Posterior cingulate gyrus (tissue), 11 donors: ENCODE measurements around the gene EPHA7.

Source experiments
- DNase-seq, 10 donors: peaks; one replicate each; pipeline versions ENCODE4 v3.0.0 to v3.0.0-alpha.2; 2020 to 2021; ENCODE audit warnings: mixed read lengths in 3 of 10
- intact Hi-C: fragments of 100-400 bp; cut with DNase I; formaldehyde crosslinking; loops from one replicate; pipeline ENCODE4 v1.15.1; 2023

Gene EPHA7

GRCh38 chr6:93394471-93394870 lies 24.9 kb downstream of the EPHA7 start:
- no peak for DNase-seq
- intact Hi-C loops: no loop called here

- no peak for DNase-seq
- intact Hi-C loops: no loop called here
Observed at GRCh38 chr6:93393554-93394074, 25.7 kb downstream of the EPHA7 start.

- intact Hi-C loops: no loop called here
- DNase-seq: no peak
Observed at GRCh38 chr6:93392797-93393196, 26.6 kb downstream of the EPHA7 start.

- no peak for DNase-seq
- intact Hi-C loops: no loop called here
Observed at GRCh38 chr6:93391965-93392364, 27.4 kb downstream of the EPHA7 start.

DNA sequence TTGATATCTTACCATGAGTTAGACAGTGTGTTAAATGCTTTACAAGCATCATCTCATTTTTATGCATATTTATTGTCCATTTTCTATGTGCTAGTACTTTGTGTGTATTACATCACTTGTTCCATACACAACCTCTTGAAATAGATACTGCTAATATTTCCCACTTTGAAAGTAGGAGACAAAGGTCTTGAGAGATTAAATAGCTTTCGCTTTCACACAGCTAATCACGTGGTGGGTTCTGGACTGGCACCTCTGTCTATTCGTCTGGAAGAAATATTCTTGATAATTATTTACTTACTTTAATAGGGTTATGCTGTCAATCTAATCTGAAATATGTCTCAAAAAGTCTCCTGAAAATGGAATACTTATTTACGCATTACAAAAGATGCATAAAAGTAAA lies 30.2 kb downstream of the EPHA7 start:
- no peak for DNase-seq
- intact Hi-C loops: no loop called here

DNA sequence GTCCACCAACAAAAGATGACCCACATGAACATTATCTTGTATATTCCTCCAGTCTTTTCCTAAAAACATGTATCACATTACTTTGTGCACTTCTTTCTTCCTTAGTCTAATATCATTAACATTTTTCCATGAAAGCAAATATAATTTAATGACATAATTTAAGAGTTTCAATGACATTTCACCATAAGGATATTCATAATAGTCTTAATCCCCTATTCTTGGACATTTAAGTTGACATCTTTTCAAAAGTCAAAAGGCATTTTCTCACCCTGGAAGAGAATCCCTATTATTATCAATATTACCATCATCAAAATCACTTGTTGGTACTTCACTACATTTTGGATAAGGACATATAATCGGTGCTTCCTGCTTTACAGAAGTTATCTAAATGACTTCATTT lies 31.3 kb downstream of the EPHA7 start:
- intact Hi-C loops: no loop called here
- no peak for DNase-seq

- DNase-seq: no peak
Observed at GRCh38 chr6:93376026-93376540, 43.3 kb downstream of the EPHA7 start.

DNA sequence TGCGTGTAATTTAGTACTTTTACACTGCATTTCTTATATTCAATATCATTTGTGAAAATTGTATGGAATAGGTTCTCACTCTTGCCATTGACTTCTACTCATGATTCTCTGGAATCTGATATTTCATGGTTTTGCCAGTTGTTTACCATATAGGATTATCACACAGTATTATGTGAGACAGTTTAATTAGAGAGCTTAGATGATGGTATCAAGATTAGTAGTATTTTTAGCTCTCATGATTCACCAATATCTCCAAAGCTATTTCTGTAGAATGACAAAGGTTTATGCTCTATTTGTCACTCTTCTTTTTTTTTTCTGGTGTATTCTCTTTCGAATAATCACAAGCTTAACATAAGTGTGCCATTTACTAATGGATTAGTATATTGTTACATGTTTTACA lies 45.9 kb downstream of the EPHA7 start:
- DNase-seq: no peak
- intact Hi-C loops: no loop called here

More at GRCh38 chr6:93376026-93376540, 43.3 kb downstream of the EPHA7 start:
- intact Hi-C loops: no loop called here

- intact Hi-C loops: no loop called here
- DNase-seq: no peak
Observed at GRCh38 chr6:93371756-93372155, 47.6 kb downstream of the EPHA7 start.

- no peak for DNase-seq
- intact Hi-C loops: no loop called here
Observed at GRCh38 chr6:93369586-93370134, 49.7 kb downstream of the EPHA7 start.

DNA sequence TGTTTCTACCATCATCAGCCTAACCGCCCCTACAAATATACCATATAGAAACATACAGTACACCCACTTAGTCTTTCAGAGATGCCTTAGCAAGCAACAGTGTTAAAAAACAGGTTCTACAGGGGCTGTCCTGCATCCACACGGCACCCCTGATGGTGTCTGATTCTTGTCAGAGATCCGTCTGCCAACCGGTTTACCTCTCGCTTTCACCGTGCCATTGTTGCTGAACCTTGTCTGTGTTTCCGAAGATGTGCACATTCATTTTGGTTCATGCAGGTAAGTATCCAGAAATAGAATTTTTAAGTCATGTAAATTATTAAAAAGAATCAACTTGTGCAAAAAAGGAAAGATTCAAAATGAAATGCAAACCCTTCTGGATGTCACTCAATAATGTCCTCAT lies 52.9 kb downstream of the EPHA7 start:
- intact Hi-C loops: no loop called here
- peak in 1 of 10 donors; percentile 29 for DNase-seq

DNA sequence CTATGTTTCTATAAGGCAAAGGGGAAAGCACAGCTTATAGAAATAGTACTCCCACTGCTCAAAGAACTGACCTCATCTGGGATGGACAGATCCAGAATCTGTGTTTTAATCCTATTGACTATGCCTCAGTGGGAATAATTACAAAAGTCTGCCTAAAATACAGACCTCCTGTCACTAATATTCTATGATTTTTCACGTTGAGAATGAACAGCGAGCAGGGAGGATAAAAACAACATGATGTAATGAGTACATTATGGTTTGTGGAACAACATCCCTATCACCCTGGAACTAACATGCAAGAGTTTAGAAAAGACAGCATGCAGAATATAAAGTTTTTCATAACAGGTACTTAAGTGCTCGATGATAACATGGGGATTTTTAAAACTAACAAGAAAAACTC lies 53.9 kb downstream of the EPHA7 start:
- no peak for DNase-seq
- intact Hi-C loops: no loop called here

DNA sequence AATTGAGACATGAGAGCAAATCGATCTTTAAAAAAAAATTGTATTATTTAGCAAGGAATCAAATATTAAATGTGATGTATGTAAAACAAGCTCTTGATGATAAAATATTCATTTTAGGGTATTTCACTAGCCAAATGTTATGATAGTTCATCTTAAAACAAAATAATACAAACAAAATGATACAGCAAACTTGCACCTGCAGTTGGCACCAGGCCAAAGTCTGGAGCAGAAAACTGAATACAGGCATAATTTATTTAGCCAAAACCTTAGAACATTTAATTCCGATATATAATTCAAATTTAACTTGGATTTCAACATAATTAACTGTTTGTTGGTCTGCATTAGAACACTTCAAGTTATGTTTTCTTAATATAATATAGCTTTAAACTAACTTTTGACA lies 60.9 kb downstream of the EPHA7 start:
- peak in 2 of 10 donors; percentile 22 to 55 for DNase-seq
- intact Hi-C loops: no loop called here

DNA sequence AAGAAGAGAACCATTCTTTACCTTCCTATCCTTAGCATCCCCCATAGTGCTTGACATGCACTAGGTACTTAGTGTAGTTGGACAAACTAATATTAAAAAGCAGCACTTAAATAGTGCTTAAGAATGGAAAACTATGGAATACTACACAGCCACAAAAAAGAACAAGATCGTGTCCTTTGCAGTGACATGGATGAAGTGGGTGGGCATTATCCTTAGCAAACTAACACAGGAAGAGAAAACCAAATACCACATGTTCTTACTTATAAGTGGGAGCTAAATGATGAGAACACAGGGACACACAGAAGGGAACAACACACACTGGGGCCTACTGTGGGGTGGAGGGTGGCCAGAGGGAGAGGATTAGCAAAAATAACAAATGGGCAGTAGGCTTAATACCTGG lies 66.8 kb downstream of the EPHA7 start:
- intact Hi-C loops: no loop called here
- DNase-seq: no peak

GRCh38 chr6:93351222-93351621 lies 68.1 kb downstream of the EPHA7 start:
- no peak for DNase-seq
- intact Hi-C loops: no loop called here

DNA sequence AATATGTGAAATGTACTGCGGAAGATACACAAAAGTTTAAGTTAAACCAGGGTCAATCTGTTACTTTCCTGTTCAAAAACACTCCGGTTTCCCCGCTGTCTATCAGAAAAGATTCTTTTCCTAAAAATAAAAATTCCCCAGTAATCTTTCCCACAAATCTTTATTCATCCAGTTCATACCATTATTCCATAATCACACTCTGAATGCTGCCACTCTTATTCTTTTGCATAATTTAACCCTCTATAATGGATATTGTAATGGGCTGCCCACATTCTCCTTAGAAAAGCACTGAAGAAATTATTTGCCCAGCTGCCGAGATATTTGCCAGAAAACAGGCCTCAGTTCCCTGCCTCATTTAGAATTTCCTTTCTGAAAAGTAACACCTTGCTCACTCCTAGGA lies 68.6 kb downstream of the EPHA7 start:
- no peak for DNase-seq
- intact Hi-C loops: no loop called here

- DNase-seq: no peak
- intact Hi-C loops: no loop called here
Observed at GRCh38 chr6:93344333-93344835, 75.0 kb downstream of the EPHA7 start.

DNA sequence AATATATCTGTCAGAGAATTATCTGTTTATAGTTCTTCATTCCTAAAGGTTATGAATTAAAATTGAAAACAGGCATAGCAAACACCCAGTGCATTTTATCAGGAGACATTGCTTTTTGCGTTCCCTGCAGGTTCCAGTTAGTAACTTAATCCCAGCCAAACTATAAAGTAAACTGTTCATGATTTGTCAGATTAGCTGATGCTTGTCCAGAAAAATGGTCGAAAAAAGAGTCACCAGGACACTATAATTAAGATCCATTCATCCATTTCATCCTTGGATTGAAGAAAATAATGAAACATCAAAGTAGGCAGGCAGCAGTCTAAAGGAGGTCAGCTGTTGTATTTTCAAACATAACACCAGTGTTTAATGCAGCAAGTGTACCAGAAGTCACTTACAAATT lies 75.9 kb downstream of the EPHA7 start:
- DNase-seq: no peak
- intact Hi-C loops: no loop called here

GRCh38 chr6:93341900-93342613 lies 77.3 kb downstream of the EPHA7 start:
- DNase-seq: peak in 1 of 10 donors; percentile 16
- intact Hi-C loops: no loop called here

- intact Hi-C loops: no loop called here
- DNase-seq: no peak
Observed at GRCh38 chr6:93337772-93338394, 81.5 kb downstream of the EPHA7 start.

DNA sequence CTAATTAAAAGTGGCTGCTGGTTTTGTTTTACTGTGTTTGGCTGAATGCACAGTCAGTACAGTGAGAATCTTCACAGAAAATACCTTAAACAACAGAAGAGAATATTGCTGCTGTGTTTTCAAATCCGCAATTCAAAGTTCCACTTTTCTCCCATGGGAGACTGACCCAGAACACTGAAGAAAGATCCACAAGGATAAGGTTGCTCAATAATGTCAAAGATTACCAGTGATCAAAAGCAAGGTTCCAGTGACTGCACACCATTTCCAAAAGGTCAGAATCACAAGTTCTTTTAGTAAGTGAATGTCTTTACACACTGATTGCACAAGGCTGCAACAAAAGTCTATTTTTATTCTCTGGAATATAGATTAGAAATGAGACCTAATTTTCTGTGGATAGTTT lies 82.3 kb downstream of the EPHA7 start:
- no peak for DNase-seq
- intact Hi-C loops: no loop called here
